ENCODE results near the gene SDK1.
"Not testable (repeated sequence)": the region's sequence is repeated elsewhere in the genome, so short reads cannot be mapped to it uniquely, and the experiment has no call there.

Gene SDK1

GRCh38 chr7:4313911-4314310 is 1012.9 kb downstream of the SDK1 start:
- H3K79me1 ChIP-seq (ENCODE audit: low read depth, low read length); H2AFZ ChIP-seq (ENCODE audit: low read length); H2AK5ac ChIP-seq (ENCODE audit: low read depth, low read length); H3K27ac ChIP-seq (replicated peaks; ENCODE audit: low read length); H3K36me3 ChIP-seq (replicated peaks in 1 of 2; ENCODE audit: control insufficient read depth in 2 of 2, insufficient read depth in 2 of 2, low read length in 2 of 2); H3K14ac ChIP-seq (ENCODE audit: low read length); H2BK120ac ChIP-seq (ENCODE audit: low read depth, low read length); H2BK5ac ChIP-seq (ENCODE audit: low read length); H4K8ac ChIP-seq (ENCODE audit: low read depth, low read length); H3K4me1 ChIP-seq (ENCODE audit: control insufficient read depth in 2 of 2, insufficient read depth in 1 of 2, low read depth in 1 of 2, low read length in 2 of 2); H2BK15ac ChIP-seq (ENCODE audit: low read length); DNase-seq (ENCODE audit: low spot score); H4K91ac ChIP-seq (ENCODE audit: low read depth, low read length, poor library complexity); H3K9ac ChIP-seq (ENCODE audit: low read depth, low read length, poor library complexity); H3K4me2 ChIP-seq (ENCODE audit: insufficient read depth, low read length, poor library complexity, severe bottlenecking); H3K4me3 ChIP-seq (ENCODE audit: low read length in 2 of 2); H3K4ac ChIP-seq (ENCODE audit: low read length); H3K9me3 ChIP-seq (replicated peaks in 1 of 2; ENCODE audit: control insufficient read depth in 2 of 2, insufficient read depth in 1 of 2, low read depth in 1 of 2, low read length in 2 of 2); H2BK12ac ChIP-seq (ENCODE audit: low read length); H3K18ac ChIP-seq (ENCODE audit: low read length); H3K27me3 ChIP-seq (ENCODE audit: control insufficient read depth in 3 of 3, insufficient read depth in 3 of 3, low read depth in 1 of 3, low read length in 3 of 3); H3K23ac ChIP-seq (ENCODE audit: low read depth, low read length, poor library complexity): not testable (repeated sequence)
- no CpG with 5 or more reads among the region's 29 CpGs for WGBS, 2 donors (ENCODE audit: extremely low coverage in 2 of 2, insufficient read length in 2 of 2, insufficient replicate concordance in 1 of 2)

- not testable (repeated sequence) for H3K4me3 ChIP-seq (ENCODE audit: low read length in 2 of 2); H2AK5ac ChIP-seq (ENCODE audit: low read depth, low read length); H3K4me2 ChIP-seq (ENCODE audit: insufficient read depth, low read length, poor library complexity, severe bottlenecking); H3K9ac ChIP-seq (ENCODE audit: low read depth, low read length, poor library complexity); H3K79me1 ChIP-seq (ENCODE audit: low read depth, low read length); H3K18ac ChIP-seq (ENCODE audit: low read length); H3K23ac ChIP-seq (ENCODE audit: low read depth, low read length, poor library complexity); H3K4ac ChIP-seq (ENCODE audit: low read length); H3K27ac ChIP-seq (replicated peaks; ENCODE audit: low read length); H2BK12ac ChIP-seq (ENCODE audit: low read length); H2BK5ac ChIP-seq (ENCODE audit: low read length); H2BK15ac ChIP-seq (ENCODE audit: low read length); DNase-seq (ENCODE audit: low spot score); H4K91ac ChIP-seq (ENCODE audit: low read depth, low read length, poor library complexity); H4K8ac ChIP-seq (ENCODE audit: low read depth, low read length); H3K9me3 ChIP-seq (replicated peaks in 1 of 2; ENCODE audit: control insufficient read depth in 2 of 2, insufficient read depth in 1 of 2, low read depth in 1 of 2, low read length in 2 of 2); H2AFZ ChIP-seq (ENCODE audit: low read length); H3K14ac ChIP-seq (ENCODE audit: low read length); H3K4me1 ChIP-seq (ENCODE audit: control insufficient read depth in 2 of 2, insufficient read depth in 1 of 2, low read depth in 1 of 2, low read length in 2 of 2); H3K27me3 ChIP-seq (ENCODE audit: control insufficient read depth in 3 of 3, insufficient read depth in 3 of 3, low read depth in 1 of 3, low read length in 3 of 3); H2BK120ac ChIP-seq (ENCODE audit: low read depth, low read length); H3K36me3 ChIP-seq (replicated peaks in 1 of 2; ENCODE audit: control insufficient read depth in 2 of 2, insufficient read depth in 2 of 2, low read length in 2 of 2)
- WGBS, 2 donors (ENCODE audit: extremely low coverage in 2 of 2, insufficient read length in 2 of 2, insufficient replicate concordance in 1 of 2): no CpG with 5 or more reads among the region's 16 CpGs
Measured at GRCh38 chr7:4314316-4314715, 1013.3 kb downstream of the SDK1 start.
